Kidney glomerular epithelial cell (primary cell): ENCODE measurements around the gene RAB3IP.
"Not testable (repeated sequence)": the region's sequence is repeated elsewhere in the genome, so short reads cannot be mapped to it uniquely, and the experiment has no call there.

ENCODE experiments used
- DNase-seq: peaks from one replicate; lab custom pipeline; 2025; lab: John Stamatoyannopoulos, UW

The RAB3IP gene

DNA sequence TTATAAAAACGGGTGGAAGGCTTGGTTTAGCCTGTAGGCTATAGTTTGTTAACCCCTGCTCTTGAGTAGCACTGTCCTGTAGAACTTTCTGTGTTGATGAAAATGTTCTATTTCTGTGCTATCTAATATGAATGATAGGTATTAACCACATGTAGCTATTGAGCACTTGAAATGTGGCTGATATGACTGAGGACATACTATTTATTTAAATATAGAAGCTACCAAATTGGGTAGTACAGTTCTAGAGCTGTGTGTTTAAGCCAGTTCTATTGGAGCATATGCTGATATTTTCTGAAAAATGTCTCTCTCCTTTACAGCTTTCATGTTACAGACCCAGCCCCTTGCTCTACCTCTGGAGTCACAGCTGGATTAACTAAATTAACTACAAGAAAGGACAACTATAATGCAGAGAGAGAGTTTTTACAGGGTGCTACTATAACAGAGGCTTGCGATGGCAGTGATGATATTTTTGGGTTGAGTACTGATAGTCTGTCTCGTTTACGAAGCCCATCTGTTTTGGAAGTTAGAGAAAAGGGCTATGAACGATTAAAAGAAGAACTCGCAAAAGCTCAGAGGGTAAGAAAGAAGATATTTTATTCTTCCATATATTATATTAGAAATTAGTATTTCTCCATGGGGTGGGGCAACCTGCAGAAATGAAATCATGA is 17.6 kb downstream of the RAB3IP start:
- no peak for DNase-seq

DNA sequence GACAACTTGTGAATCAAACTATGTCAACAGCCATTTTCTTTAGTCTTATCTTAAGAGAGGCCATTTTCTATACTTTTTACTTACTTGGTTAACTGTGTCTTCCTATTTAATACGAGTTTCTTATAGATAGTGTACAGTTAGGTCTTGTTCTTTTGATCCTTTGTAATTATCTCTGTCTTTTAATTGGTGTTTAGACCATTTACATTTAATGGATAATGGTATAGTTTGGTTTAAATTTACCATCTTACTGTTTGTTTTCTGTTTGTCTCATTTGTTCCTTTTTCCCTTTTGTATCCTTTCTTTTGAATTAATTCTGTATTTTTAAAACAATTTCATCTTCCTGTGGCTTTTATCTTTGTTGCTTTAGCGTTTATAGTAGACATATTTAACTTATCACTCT is 19.4 kb downstream of the RAB3IP start:
- no peak for DNase-seq

DNA sequence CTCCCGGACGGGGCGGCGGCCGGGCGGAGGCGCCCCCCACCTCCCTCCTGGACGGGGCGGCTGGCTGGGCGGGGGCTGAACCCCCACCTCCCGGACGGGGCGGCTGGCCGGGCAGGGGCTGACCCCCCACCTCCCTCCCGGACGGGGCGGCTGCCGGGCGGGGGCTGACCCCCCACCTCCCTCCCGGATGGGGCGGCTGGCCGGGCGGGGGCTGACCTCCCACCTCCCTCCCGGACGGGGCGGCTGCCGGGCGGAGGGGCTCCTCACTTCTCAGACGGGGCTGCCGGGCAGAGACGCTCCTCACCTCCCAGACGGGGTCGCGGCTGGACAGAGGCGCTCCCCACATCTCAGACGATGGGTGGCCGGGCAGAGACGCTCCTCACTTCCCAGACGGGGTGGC is 20.9 kb downstream of the RAB3IP start:
- DNase-seq = not testable (repeated sequence)

DNA sequence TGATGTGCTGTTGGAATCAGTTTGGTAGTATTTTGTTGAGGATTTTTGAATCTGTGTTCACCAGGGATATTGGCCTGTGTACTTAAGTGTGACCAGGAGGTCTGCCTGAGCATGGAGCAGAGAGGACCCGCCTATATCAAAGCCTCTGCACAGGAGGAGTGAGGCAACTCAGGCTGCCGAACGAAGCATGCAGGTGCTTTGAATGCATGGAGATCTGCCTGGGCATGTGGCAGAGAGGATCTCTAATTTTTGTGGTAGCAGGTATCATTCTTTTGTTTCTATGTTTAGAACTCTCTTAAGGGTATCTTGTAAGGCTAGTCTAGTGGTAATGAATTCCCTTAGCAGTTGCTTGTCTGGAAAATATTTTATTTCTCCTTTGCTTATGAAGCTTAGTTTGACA is 26.9 kb downstream of the RAB3IP start:
- DNase-seq = no peak

DNA sequence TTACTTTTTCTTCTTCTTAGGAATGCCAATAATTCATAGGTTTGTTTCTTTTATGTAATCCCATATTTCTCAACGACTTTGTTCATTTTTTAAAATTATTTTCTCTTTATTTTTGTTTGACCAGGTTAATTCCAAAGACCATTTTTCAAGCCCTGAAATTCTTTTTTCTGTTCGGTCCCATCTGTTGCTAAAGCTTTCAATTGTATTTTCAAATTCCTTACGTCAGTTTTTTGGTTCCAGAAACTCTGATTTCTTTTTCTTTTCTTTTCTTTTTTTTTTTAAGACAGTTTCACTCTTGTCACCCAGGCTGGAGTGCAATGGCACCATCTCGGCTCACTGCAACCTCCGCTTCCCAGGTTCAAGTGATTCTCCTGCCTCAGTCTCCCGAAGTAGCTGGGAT is 27.6 kb downstream of the RAB3IP start:
- DNase-seq = no peak

DNA sequence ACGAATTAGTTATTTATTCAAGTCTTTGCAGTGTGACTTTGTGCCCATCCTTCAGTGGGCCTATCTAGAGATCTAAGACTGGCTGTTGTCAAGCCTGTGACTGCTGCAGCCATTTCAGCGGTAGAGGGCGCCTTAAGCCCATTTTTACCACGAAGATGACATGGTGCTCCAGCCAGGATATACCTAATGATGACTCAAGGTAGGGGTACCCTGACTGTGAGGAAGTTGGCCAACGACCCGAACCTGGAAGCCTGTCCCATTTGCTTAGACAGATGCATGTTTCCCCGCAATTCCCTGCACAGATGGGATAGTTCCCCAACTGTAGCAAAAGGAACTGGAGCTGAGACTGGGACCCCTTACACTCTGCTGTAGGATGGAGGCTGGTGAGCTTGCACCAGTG is 41.3 kb downstream of the RAB3IP start:
- peak; percentile 0 for DNase-seq

DNA sequence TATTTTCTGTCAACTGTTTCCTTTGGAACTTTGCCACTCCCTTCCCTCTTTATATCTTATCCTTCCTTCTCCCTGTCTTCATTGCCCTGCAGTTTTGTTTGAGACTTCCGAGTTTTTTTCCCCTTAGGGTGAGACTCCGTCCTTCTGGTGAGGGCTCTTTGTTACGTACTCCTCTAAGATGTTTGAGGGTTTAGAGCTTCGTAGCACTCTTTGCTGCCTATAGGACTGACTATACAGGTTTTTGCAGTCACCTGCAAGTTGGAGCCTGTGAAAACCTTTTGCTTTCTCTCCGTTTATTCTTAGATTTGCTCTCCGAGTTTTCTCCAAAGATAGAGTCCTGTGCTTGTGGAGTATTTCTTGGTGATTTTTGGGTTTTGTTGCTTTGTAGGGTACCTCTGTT is 44.7 kb downstream of the RAB3IP start:
- no peak for DNase-seq

DNA sequence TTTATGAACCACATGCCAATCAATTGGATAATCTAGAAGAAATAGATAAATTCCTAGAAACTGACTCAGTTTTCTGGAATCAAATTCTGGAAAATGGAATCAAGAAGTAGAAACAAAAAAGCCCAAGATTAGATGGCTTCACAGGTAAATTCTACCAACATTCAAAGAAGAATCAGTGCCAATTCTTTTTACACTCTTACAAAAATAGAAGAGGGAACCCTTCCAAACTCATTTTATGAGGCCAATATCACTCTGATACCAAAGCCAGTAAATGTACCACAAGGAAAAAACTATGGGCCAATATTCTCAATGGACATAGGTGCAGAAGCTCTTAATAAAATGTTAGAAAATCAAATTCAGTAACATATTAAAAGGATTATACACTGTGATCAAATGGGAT is 50.7 kb downstream of the RAB3IP start:
- no peak for DNase-seq

DNA sequence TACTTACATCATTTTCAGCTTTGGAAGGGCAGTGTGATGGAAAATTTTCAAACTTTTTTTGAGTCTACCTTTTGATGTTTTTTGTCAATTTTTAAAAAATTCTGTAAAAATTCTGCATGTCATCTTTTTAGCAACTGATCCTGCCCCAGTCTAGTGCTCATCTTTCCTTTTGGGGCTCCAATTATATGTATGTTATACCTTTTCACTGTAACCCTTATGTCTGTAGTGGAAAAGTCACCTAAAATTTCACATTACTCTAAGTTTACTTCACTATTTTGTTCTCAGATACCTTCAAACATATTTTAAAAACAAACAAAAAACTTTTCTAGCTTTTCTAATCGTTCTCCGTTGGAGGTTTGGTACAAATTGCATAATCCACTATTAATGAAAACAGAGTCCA is 53.9 kb downstream of the RAB3IP start:
- no peak for DNase-seq

DNA sequence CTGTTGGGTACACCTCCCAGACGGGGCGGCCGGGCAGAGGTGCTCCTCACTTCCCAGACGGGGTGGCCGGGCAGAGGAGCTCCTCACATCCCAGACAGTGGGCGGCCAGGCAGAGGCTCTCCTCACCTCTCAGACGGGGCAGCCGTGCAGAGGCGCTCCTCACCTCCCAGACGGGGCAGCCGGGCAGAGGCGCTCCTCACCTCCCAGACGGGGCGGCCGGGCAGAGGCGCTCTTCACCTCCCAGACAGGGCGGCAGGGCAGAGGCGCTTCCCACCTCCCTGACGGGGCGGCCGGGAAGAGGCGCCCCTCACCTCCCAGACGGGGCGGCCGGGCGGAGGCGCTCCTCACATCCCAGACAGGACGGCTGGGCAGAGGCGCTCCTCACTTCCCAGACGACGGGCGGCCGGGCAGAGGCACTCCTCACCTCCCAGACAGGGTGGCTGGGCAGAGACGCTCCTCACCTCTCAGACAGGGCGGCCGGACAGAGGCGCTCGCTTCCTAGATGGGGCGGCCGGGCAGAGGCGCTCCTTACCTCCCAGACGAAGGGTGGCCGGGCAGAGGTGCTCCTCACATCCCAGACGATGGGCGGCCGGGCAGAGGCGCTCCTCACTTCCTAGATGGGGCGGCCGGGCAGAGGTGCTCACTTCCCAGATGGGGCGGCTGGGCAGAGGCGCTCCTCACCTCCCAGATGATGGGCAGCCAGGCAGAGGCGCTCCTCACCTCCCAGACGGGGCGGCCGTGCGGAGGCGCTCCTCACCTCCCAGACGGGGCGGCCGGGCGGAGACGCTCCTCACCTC is 68.6 kb downstream of the RAB3IP start:
- not testable (repeated sequence) for DNase-seq

DNA sequence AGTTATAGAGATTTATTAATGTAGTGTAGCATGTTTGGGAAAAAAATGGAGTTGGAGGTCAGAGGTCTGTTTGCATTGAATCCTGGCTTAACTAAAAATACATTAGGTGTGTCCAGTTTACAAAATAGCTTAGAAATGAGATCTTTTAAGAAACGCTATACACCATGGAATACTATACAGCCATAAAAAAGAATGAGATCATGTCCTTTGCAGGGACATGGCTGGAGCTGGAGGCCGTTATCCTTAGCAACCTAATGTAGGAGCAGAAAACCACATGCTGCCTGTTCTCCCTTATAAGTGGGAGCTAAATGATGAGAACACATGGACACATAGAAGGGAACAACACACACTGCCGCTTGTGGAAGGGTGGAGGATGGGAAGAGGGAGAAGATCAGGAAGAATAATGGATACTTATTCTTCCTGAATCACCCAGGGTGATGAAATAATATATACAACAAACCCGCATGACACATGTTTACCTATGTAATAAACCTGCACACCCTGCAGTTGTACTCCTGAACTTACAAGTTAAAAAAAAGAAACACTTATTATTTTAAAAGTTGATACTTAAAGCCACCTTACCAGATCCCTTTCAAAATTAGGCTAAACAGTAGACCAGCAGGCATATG is 72.3 kb downstream of the RAB3IP start:
- no peak for DNase-seq

DNA sequence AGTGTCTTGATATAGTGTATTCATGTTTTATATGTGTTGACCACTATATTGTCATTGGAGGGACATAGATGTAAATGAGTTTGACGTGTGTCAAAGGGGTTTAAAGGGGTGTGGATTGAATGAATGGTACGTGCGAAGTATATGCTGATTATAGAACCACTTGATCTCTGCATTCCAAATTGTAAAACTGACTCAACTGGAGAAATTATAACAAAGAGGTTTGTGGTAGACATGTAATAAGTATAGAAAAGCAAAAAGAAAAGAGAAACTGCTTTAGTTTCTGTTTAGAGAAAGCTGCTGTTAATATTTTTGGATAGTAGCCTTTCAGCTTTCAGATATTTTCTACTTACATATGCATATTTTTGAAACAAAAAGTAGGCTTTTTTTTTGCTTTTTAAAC is 77.4 kb downstream of the RAB3IP start:
- no peak for DNase-seq

DNA sequence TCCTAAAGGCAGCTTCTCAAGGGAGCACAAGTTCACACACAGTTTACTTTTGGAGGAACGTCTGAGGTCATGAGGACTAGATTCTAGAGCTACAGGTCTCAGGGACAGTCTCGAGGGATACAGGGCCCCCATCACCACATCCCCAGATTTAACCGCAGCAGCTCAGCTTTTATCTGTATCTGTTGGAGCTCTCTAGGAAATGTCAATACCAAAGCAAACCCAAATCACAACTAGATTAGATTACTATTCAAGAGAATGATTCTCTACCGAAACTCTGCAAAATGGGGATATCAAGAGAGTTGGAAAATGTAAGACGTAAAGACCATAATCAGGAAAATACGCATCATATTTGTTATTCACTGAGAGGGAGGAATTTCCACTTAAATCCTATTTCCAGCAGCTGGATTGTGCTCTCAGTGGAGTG is 82.4 kb downstream of the RAB3IP start:
- DNase-seq = no peak

DNA sequence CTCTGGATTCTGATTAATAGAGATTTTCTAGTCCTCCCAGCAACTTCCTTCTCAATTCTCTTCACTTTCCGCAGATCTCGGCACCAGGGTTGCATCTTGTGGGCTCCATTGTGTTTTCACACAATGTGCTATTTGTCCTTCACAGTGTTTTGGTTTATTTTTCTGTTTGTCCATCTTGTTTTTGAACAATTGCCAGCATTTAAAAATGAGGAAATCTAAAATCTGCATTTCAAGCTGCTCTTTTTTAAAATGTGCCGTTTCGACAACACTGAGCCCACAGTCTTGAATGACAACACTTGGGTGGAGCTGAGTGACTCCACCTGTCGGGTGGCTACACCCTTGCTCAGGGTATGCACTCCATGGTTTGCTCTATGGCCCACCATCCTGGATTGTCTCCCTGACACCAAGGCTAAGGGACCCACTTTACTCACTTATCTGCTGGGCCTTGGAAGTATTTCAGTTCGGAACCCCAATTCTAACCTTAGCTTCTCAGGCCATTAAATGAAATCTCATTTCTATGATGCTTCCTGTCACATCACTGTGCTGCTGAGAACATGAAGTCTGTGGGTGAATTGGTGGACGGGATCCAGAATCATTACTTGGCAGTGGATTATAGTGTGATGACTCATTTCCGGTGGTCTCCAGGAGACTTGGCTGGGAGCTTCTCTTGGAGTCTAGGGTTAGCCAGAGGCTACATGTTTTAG is 82.9 kb downstream of the RAB3IP start:
- DNase-seq = no peak

DNA sequence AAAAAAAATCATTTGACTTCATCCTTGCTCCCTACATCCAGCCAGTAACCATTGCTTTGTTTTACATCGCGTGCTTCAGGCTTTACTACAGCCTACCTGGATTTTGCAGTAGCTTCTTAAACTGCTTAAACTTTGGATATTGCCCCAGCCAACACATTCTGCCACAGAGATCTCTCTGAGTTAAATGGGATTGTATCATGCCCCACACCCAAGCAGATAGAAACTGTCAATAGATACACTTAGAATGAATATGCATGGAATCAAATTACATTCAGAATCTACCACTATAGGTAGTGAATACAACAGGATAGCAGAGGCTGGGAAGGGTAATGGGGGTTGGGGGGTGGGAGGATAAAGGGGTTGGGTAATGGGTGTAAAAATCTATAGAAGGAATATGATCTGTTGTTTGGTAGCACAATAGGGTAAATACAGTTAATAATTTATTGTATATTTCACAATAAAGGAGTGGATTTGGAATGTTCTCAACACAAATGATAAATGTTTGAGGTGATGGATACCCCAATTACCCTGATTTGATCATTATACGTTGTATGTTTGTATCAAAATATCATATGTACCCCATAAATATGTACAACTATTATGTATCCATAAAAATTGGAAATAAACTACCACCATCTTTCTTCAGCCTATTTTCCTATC is 83.7 kb downstream of the RAB3IP start:
- no peak for DNase-seq

DNA sequence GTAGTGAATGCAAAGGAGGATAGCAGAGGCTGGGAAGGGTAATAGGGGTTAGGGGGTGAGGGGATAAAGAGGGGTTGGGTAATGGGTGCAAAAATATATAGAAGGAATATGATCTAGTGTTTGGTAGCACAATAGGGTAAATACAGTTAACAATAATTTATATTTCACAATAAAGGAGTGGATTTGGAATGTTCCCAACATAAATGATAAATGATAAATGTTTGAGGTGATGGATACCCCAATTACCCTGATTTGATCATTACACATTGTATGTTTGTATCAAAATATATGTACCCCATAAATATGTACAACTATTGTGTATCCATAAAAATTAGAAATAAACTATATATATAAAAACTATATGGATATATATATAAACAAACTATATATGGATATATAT is 85.4 kb downstream of the RAB3IP start:
- DNase-seq = no peak

DNA sequence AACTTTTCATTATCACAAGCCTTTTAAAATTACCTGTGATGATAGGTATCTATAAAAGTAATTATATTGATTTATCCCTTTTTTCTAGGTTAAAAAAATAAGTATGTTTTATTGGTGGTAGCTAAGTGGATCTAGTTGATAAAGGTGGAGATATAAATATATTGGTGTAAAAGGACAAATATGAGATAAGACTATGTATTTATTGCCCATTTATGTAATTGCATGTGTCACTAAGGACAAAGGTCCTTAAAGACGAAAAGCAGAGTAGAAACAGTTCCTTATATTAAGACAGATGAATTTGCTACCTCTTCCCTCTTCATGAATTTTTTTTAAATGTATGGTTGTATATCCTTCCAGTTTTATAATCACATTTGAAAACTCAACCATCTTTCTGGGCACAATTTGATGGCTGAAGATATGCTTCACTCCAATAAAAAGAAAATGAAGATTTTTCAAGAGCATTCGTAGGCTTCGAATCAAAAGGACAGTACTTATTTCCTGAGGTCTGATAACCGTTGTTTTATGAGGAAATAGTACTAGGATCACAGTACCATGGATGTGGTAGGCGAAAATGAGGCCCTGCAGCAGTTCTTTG is 86.4 kb downstream of the RAB3IP start, which contains the start of gene MYRFL:
Gene MYRFL, plus strand, starts transcription at position 262 of the 595 bp plus-strand sequence. Its CDS starts 291 bp downstream, at position 553.
- no peak for DNase-seq

DNA sequence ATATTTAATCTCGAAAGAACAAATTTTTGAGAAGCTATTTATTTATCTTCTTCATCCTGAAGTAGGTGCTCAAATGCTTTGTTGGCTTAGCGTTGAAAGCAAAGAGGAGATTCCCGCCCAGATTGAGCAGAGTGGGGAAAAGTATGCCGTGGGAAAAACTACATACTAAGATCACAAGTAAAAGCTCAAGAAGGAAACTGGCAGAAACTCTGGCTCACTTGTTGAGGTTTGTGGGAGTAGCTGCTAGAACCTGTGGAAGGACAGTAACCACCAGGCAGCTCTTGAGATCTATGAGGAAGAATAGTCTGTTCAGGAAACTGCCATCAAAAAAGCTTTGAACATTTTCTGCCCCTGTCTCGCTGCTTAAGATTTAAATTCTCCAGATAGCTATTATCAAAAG is 90.2 kb downstream of the RAB3IP start:
- DNase-seq = no peak

DNA sequence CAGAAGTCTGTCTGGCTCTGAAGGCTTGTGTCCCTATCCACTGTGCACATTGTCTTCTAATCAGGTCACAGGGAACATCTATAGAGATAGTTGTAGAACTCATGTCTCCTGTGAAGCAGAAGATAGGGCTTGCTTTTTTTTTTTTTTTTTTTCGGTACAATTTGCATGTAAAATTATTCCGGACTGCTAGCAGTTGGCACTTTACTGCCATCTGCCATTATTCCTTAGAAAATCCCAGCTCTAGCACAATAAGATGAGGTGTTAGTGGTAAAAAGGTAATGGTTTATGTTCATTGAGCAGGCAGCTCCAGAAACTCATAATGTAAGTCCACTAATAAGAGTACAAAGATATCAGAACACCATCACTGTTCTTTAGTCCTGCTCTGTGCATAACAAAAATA is 95.0 kb downstream of the RAB3IP start:
- no peak for DNase-seq

DNA sequence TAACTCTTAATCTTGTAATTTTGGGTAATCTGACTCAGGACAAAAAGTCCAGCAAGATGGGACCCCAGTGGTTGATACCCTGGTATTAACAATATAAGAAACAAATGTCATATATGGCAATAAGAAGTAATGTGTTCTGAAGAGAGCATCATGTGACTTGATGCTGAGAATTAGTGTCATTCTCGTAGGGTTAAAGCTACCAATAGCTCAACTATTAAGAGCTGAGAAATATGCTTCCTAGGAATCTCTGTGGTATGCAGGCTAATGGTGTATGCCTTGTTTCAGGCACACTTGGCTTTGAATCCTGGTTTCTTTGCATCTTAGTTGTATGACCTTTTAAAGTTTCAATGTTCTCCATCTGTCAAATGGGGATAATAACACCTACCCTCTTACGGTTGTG is 95.5 kb downstream of the RAB3IP start:
- DNase-seq = peak; percentile 52

DNA sequence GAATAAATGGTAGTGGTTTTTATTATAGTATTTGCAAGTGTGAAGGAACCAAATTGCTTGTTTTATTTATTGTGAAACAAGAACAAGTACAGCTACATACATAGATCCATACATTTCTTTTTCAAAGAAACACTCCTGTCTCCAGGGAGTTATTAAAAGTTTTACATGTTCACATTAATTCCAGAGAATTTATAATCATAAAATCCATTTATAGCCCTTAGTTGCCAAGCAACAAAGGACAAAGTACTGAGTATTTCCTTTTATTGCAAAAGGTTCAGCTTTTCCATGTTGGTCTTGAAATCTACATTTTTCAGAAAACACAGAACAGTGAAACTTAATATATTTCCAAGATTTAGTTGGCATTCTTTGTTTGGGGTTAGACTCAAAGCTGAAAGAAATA is 95.9 kb downstream of the RAB3IP start:
- DNase-seq = no peak

DNA sequence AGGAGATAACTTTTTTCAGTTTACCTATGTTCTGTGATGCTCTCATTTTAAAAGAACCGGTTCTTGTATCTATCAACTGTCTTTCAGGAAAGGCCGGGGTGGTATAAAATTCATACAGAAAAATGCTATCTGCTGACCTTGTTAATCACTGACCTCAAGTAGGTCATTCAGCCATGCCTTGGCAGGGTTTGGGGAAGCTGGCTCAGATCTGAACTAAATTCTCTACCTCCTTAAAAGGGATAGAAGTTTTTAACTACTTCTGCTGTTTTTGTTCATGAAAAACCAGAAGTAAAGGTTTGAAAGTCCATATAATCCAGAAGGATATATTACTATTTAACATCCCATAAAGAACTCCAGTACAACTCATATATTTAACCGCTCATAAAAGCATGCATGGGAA is 96.4 kb downstream of the RAB3IP start:
- no peak for DNase-seq
